ENCODE results near the gene LAGE3.

Gene LAGE3

GRCh38 chrX:154469114-154469513 is 10.0 kb downstream of the LAGE3 start:
- Histone ChIP-seq H3K36me3 (no peaks in the 10 kb centered on the region; the same call in 1 of the 2 replicates), H3K4me3 (ENCODE audit: low read depth, low read length) (no peak overlapping the region), H3K27me3 (no peaks in the 10 kb centered on the region), H3K9me3 (no peaks in the 10 kb centered on the region), H3K4me1 (no peaks in the 10 kb centered on the region)
- no peak for TF ChIP-seq CTCF (IDR thresholded peaks at IDR 0.05; ENCODE audit: low read depth, low read length)
- no peak for DNase-seq

GRCh38 chrX:154468217-154468616 is 10.9 kb downstream of the LAGE3 start:
- Histone ChIP-seq H3K9me3 (no peaks in the 10 kb centered on the region), H3K36me3 (no peaks in the 10 kb centered on the region; the same call in 1 of the 2 replicates), H3K4me1 (no peaks in the 10 kb centered on the region), H3K27me3 (no peaks in the 10 kb centered on the region), H3K4me3 (ENCODE audit: low read depth, low read length) (no peak overlapping the region)
- no peak for TF ChIP-seq CTCF (IDR thresholded peaks at IDR 0.05; ENCODE audit: low read depth, low read length)
- DNase-seq: no peak

- no peak overlapping the region for H3K4me3 ChIP-seq (ENCODE audit: low read depth, low read length)
- TF ChIP-seq CTCF (IDR thresholded peaks at IDR 0.05; ENCODE audit: low read depth, low read length): no peak
- no peak for DNase-seq
- H3K36me3 ChIP-seq: no peaks in the 10 kb centered on the region; the same call in 1 of the 2 replicates
- H3K4me1 ChIP-seq: no peaks in the 10 kb centered on the region
- H3K9me3 ChIP-seq: no peaks in the 10 kb centered on the region
- no peaks in the 10 kb centered on the region for H3K27me3 ChIP-seq
Measured at GRCh38 chrX:154467556-154467955, 11.5 kb downstream of the LAGE3 start.

- Histone ChIP-seq H3K4me1 (no peaks in the 10 kb centered on the region), H3K4me3 (ENCODE audit: low read depth, low read length) (no peak overlapping the region), H3K27me3 (no peaks in the 10 kb centered on the region), H3K9me3 (no peaks in the 10 kb centered on the region), H3K36me3 (no peaks in the 10 kb centered on the region; the same call in 1 of the 2 replicates)
- TF ChIP-seq CTCF (IDR thresholded peaks at IDR 0.05; ENCODE audit: low read depth, low read length): no peak
- no peak for DNase-seq
Measured at GRCh38 chrX:154466907-154467306, 12.2 kb downstream of the LAGE3 start.

GRCh38 chrX:154466036-154466435 is 13.0 kb downstream of the LAGE3 start:
- H3K4me1 ChIP-seq: no peaks in the 10 kb centered on the region
- no peaks in the 10 kb centered on the region for H3K9me3 ChIP-seq
- no peaks in the 10 kb centered on the region for H3K27me3 ChIP-seq
- no peak overlapping the region for H3K4me3 ChIP-seq (ENCODE audit: low read depth, low read length)
- TF ChIP-seq CTCF (IDR thresholded peaks at IDR 0.05; ENCODE audit: low read depth, low read length): no peak
- no peak for DNase-seq
- no peaks in the 10 kb centered on the region; the same call in 1 of the 2 replicates for H3K36me3 ChIP-seq

- Histone ChIP-seq H3K27me3 (no peaks in the 10 kb centered on the region), H3K36me3 (peaks cover 4% of the 10 kb centered on the region; the same call in 1 of the 2 replicates), H3K4me1 (no peaks in the 10 kb centered on the region), H3K4me3 (ENCODE audit: low read depth, low read length) (no peak overlapping the region), H3K9me3 (no peaks in the 10 kb centered on the region)
- DNase-seq: no peak
- TF ChIP-seq CTCF (IDR thresholded peaks at IDR 0.05; ENCODE audit: low read depth, low read length): no peak
Measured at GRCh38 chrX:154465601-154466000, 13.5 kb downstream of the LAGE3 start.

All from BE2C (cell line).